GM12865 (cell line): ENCODE data around the gene CBX8.

Source experiments
- DNase-seq: peaks from one replicate; pipeline ENCODE4 v3.0.0; 2010; ENCODE audit warnings: low read depth
- H3K4me3 ChIP-seq: 2 replicates; pipeline ENCODE4 v1.5.1; 2011; ENCODE audit warnings: mild to moderate bottlenecking, low read depth, low read length, control low read depth
- TF ChIP-seq, protein P1 (sequence below): IDR thresholded peaks from 2 replicates; pipeline ENCODE4 v1.5.1; 2011; ENCODE audit warnings: low read length, control low read depth, low read depth, inconsistent platforms; ENCODE audit not compliant: insufficient read depth; ENCODE audit errors: missing control alignments

CBX8 gene

DNA sequence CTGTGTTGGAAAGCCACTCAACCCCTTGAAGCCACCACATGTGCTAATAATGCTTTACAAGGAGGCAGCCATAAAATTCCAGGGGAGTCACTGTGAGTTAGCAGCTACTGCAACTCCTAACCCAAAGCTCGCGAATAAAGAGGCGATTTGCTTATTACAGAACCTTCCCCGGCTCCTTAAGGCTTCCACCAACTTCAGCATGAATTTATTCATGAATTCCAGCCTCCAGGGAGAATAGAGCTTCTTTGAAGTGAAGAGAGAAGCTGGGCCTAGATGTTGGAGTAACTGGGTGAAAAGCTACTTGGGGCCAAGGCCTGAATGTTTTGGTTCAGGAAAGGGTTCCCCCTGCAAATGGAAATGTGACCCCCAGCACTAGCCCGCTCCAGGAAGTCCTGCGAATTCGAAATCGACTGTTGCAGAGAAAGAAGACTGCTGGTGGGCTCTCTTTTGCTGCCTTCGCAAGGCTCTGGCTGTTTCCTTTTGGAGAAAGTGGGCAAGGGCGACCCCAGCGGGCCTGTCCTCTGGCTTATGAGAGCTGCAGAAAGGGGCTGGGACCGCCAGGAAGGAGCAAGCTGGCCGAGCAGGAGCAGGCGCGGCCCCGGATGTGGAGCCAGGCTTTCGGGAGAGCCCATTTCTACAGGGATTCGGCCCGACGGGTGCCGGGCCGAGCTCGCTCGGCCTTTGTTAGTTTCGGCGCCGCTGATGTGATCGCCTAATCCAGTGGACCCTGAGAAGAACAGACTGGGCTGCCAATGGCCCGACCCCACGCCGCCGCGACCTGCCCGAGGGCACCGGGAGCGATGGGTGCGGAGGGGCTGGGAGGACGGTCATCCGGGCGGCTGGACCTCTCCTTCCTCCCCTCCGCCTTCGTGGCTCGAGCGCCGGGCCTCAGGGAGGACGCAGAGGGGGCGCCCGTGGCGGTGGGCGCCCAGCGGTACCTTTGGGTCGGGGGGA is 7.6 kb downstream of the CBX8 start:
- DNase-seq, result no peak

GRCh38 chr17:79788455-79788854 is 8.4 kb downstream of the CBX8 start:
- H3K4me3 ChIP-seq, result no peak overlapping the region
- TF ChIP-seq, protein P1, sequence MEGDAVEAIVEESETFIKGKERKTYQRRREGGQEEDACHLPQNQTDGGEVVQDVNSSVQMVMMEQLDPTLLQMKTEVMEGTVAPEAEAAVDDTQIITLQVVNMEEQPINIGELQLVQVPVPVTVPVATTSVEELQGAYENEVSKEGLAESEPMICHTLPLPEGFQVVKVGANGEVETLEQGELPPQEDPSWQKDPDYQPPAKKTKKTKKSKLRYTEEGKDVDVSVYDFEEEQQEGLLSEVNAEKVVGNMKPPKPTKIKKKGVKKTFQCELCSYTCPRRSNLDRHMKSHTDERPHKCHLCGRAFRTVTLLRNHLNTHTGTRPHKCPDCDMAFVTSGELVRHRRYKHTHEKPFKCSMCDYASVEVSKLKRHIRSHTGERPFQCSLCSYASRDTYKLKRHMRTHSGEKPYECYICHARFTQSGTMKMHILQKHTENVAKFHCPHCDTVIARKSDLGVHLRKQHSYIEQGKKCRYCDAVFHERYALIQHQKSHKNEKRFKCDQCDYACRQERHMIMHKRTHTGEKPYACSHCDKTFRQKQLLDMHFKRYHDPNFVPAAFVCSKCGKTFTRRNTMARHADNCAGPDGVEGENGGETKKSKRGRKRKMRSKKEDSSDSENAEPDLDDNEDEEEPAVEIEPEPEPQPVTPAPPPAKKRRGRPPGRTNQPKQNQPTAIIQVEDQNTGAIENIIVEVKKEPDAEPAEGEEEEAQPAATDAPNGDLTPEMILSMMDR, result no peak
- no peak for DNase-seq

More for the DNA sequence above, 7.6 kb downstream of the CBX8 start:
- no peak overlapping the region for H3K4me3 ChIP-seq
- TF ChIP-seq, protein P1, result no peak

DNA sequence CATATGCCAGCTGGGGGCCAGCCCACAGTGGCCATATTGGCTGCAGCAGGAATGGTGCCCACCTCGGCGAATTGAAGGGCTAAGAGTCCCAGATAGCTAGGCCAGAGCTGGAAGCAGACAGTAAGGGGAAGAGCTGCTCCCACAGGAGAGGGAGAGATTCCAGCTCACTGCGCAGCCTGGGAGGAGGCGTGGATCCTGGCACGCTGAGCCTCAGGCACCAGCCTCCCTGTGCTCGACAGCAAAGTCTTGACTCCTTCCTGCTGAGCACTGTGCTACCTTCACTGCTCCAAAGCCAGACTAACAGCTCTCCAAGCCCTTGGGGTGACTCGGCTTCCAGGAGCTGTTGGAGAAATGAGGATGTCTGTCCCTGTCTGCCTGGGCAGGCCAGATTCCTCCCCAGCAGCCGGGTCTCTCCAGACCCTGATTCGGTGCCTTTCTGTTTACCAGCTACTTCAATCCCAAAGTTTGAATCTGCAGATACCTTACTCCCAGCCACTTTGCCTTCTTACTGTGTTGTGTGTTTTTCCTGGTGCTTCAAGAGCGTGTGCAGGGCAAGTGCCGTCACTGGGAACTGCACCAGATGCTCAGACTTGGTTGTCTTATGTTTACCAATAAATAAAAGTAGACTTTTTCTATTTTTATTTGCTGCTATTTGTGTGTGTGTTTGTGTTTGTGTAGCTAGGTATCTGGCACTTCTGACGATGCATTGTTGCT is 9.8 kb downstream of the CBX8 start:
- DNase-seq, result no peak
- TF ChIP-seq, protein P1, result no peak
- H3K4me3 ChIP-seq, result no peak overlapping the region

- TF ChIP-seq, protein P1, result no peak
- no peak overlapping the region for H3K4me3 ChIP-seq
- DNase-seq, result no peak
Observed at GRCh38 chr17:79785900-79786810, 10.7 kb downstream of the CBX8 start.

GRCh38 chr17:79785017-79785899 is 11.6 kb downstream of the CBX8 start:
- no peak for DNase-seq
- TF ChIP-seq, protein P1, result no peak

More at GRCh38 chr17:79785017-79785899, 11.6 kb downstream of the CBX8 start:
- H3K4me3 ChIP-seq, result no peak overlapping the region
